SK-N-SH treated with all-trans-retinoic acid at 6 μM for 48 hours (cell line): Measurements from ENCODE around the gene GPRIN3.

Experiments
- ATAC-seq: fragments of 200-7000 bp; cut with Tn5 transposase; 3 replicates; pipeline ENCODE4 v1.9.1; 2020; ENCODE audit warnings: mild to moderate bottlenecking, moderate library complexity
- ARNTL ChIP-seq: fragments of 450-650 bp; formaldehyde crosslinking; IDR thresholded peaks from 2 replicates; pipeline ENCODE4 v1.5.0; 2020; ENCODE audit warnings: low read depth, mild to moderate bottlenecking, moderate library complexity, borderline replicate concordance
- BACH2 ChIP-seq: fragments of 250-450 bp; sonication (Bioruptor Pico); IDR thresholded peaks from 2 replicates; pipeline ENCODE4 v1.9.0; 2021; ENCODE audit warnings: mild to moderate bottlenecking, borderline replicate concordance
- ESRRG ChIP-seq: fragments of 250-450 bp; sonication (Bioruptor Pico); IDR thresholded peaks from 2 replicates; pipeline ENCODE4 v1.6.1; 2021; ENCODE audit warnings: mild to moderate bottlenecking
- GLIS3 ChIP-seq: fragments of 250-450 bp; sonication (Bioruptor Pico); IDR thresholded peaks from 2 replicates; pipeline ENCODE4 v1.5.0; 2020; ENCODE audit warnings: mild to moderate bottlenecking, moderate library complexity
- ISL1 ChIP-seq: fragments of 250-450 bp; sonication (Bioruptor Pico); IDR thresholded peaks from 2 replicates; pipeline ENCODE4 v2.1.2; 2022; ENCODE audit warnings: mild to moderate bottlenecking, moderate library complexity
- OSR1 ChIP-seq: fragments of 250-450 bp; sonication (Bioruptor Pico); IDR thresholded peaks from 2 replicates; pipeline ENCODE4 v1.8.0; 2022; ENCODE audit warnings: moderate library complexity, mild to moderate bottlenecking, inconsistent platforms
- POU6F1 ChIP-seq: fragments of 250-450 bp; sonication (Bioruptor Pico); IDR thresholded peaks from 2 replicates; pipeline ENCODE4 v1.8.0; 2021; ENCODE audit warnings: low read depth, mild to moderate bottlenecking, moderate library complexity, borderline replicate concordance
- PPARA ChIP-seq: fragments of 250-450 bp; sonication (Bioruptor Pico); IDR thresholded peaks from 2 replicates; pipeline ENCODE4 v1.5.0; 2020; ENCODE audit warnings: mild to moderate bottlenecking, borderline replicate concordance
- SNAI2 ChIP-seq: fragments of 250-450 bp; sonication (Bioruptor Pico); IDR thresholded peaks from 2 replicates; pipeline ENCODE4 v1.5.0; 2020; ENCODE audit warnings: mild to moderate bottlenecking, moderate library complexity
- TCF4 ChIP-seq: fragments of 250-450 bp; sonication (Bioruptor Pico); IDR thresholded peaks from 2 replicates; pipeline ENCODE4 v1.8.0; 2021; ENCODE audit warnings: mild to moderate bottlenecking, moderate library complexity, borderline replicate concordance
- TOX ChIP-seq: fragments of 250-450 bp; sonication (Bioruptor Pico); IDR thresholded peaks from 2 replicates; pipeline ENCODE4 v1.8.0; 2021; ENCODE audit warnings: mild to moderate bottlenecking, moderate library complexity, borderline replicate concordance
- ZC3H10 ChIP-seq: fragments of 250-450 bp; sonication (Bioruptor Pico); IDR thresholded peaks from 2 replicates; pipeline ENCODE4 v1.5.1; 2021; ENCODE audit warnings: mild to moderate bottlenecking, moderate library complexity
- ZFP3 ChIP-seq: fragments of 250-450 bp; sonication (Bioruptor Pico); IDR thresholded peaks from 2 replicates; pipeline ENCODE4 v1.5.0; 2020; ENCODE audit warnings: mild to moderate bottlenecking, moderate library complexity
- ZNF565 ChIP-seq: fragments of 450-650 bp; formaldehyde crosslinking; conservative IDR thresholded peaks from 2 replicates; pipeline ENCODE4 v1.5.0; 2020; ENCODE audit warnings: low read depth, mild to moderate bottlenecking, moderate library complexity
- ZNF70 ChIP-seq: fragments of 450-650 bp; formaldehyde crosslinking; IDR thresholded peaks from 2 replicates; pipeline ENCODE4 v1.5.0; 2020; ENCODE audit warnings: mild to moderate bottlenecking, moderate library complexity
- ZNF8 ChIP-seq: fragments of 450-650 bp; formaldehyde crosslinking; IDR thresholded peaks from 2 replicates; pipeline ENCODE4 v1.5.0; 2020; ENCODE audit warnings: mild to moderate bottlenecking, moderate library complexity
- TF ChIP-seq, protein P1 (sequence below): fragments of 250-450 bp; sonication (Bioruptor Pico); IDR thresholded peaks from 2 replicates; pipeline ENCODE4 v1.8.0; 2020; ENCODE audit warnings: mild to moderate bottlenecking, moderate library complexity, borderline replicate concordance
- TF ChIP-seq, protein P2 (sequence below): fragments of 250-450 bp; sonication (Bioruptor Pico); IDR thresholded peaks from 2 replicates; pipeline ENCODE4 v1.5.0; 2020; ENCODE audit warnings: mild to moderate bottlenecking, moderate library complexity
- TF ChIP-seq, protein P3 (sequence below): fragments of 250-450 bp; sonication (Bioruptor Pico); IDR thresholded peaks from 2 replicates; pipeline ENCODE4 v1.5.1; 2021; ENCODE audit warnings: mild to moderate bottlenecking, moderate library complexity
- TF ChIP-seq, protein P4 (sequence below): fragments of 250-450 bp; sonication (Bioruptor Pico); IDR thresholded peaks from 2 replicates; pipeline ENCODE4 v1.5.1; 2020; ENCODE audit warnings: low read depth, mild to moderate bottlenecking, moderate library complexity

The GPRIN3 gene

DNA sequence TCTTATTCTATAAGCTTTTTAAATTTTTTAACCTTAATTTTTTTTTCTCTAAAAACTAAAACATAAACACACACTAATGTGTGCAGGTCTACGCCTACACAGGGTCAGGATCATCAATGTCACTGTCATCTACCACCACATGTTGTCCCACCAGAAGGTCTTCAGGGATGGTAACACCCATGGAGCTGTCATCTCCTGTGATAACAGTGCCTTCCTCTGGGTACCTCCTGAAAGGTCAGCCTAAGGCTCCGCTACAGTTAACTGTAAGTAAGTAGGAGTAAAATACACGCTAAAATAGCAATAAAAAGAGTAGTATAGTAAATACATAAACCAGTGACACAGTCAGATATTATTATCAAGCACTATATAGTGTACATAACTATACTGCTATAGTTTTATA, 45.9 kb upstream of the GPRIN3 start (continued):
- TF ChIP-seq POU6F1 (CRISPR knock-in tag) (no peak), ZC3H10 (CRISPR knock-in tag) (no peak), TOX (CRISPR knock-in tag) (no peak), SNAI2 (CRISPR knock-in tag) (no peak), BACH2 (CRISPR knock-in tag) (no peak)
- TF ChIP-seq, protein P1, sequence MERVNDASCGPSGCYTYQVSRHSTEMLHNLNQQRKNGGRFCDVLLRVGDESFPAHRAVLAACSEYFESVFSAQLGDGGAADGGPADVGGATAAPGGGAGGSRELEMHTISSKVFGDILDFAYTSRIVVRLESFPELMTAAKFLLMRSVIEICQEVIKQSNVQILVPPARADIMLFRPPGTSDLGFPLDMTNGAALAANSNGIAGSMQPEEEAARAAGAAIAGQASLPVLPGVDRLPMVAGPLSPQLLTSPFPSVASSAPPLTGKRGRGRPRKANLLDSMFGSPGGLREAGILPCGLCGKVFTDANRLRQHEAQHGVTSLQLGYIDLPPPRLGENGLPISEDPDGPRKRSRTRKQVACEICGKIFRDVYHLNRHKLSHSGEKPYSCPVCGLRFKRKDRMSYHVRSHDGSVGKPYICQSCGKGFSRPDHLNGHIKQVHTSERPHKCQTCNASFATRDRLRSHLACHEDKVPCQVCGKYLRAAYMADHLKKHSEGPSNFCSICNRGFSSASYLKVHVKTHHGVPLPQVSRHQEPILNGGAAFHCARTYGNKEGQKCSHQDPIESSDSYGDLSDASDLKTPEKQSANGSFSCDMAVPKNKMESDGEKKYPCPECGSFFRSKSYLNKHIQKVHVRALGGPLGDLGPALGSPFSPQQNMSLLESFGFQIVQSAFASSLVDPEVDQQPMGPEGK (CRISPR knock-in tag), result no peak

- TF ChIP-seq OSR1 (CRISPR knock-in tag) (no peak), ESRRG (no peak), TCF4 (CRISPR knock-in tag) (no peak), ARNTL (CRISPR knock-in tag) (no peak)
- TF ChIP-seq, all 23 proteins: peak for 0
- no peak for ATAC-seq
Observed at GRCh38 chr4:89352541-89352940, 44.9 kb upstream of the GPRIN3 start.

DNA sequence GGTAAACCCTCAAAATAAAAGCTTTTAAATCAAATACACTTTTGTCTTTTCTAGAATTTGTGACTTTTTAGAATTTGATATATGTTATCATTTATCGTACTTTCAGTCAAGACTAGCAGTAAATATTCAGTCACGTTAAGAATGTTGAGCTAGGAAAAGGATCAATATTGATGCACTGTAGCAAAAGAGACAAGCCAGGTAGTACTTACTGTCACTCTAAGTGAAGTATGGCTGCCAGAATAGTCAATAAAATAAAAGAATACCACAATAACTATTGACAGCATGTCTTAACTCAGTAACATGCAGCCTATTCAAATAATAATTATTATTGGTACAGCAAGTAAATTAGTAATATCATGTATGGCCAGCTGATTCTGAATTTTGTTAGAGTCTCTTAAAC, 43.6 kb upstream of the GPRIN3 start:
- no peak for TF ChIP-seq ARNTL (CRISPR knock-in tag)
- TF ChIP-seq TCF4 (CRISPR knock-in tag), result no peak
- no peak for TF ChIP-seq ZC3H10 (CRISPR knock-in tag)
- no peak for TF ChIP-seq ZNF8
- no peak for TF ChIP-seq GLIS3 (CRISPR knock-in tag)
- TF ChIP-seq TOX (CRISPR knock-in tag), result no peak
- TF ChIP-seq PPARA (CRISPR knock-in tag), result no peak
- no peak for TF ChIP-seq ZFP3 (CRISPR knock-in tag)
- TF ChIP-seq ISL1 (CRISPR knock-in tag), result no peak
- TF ChIP-seq, protein P1 (CRISPR knock-in tag), result no peak
- no peak for TF ChIP-seq ZNF70 (CRISPR knock-in tag)
- no peak for TF ChIP-seq ZNF565 (CRISPR knock-in tag)
- TF ChIP-seq, protein P2, sequence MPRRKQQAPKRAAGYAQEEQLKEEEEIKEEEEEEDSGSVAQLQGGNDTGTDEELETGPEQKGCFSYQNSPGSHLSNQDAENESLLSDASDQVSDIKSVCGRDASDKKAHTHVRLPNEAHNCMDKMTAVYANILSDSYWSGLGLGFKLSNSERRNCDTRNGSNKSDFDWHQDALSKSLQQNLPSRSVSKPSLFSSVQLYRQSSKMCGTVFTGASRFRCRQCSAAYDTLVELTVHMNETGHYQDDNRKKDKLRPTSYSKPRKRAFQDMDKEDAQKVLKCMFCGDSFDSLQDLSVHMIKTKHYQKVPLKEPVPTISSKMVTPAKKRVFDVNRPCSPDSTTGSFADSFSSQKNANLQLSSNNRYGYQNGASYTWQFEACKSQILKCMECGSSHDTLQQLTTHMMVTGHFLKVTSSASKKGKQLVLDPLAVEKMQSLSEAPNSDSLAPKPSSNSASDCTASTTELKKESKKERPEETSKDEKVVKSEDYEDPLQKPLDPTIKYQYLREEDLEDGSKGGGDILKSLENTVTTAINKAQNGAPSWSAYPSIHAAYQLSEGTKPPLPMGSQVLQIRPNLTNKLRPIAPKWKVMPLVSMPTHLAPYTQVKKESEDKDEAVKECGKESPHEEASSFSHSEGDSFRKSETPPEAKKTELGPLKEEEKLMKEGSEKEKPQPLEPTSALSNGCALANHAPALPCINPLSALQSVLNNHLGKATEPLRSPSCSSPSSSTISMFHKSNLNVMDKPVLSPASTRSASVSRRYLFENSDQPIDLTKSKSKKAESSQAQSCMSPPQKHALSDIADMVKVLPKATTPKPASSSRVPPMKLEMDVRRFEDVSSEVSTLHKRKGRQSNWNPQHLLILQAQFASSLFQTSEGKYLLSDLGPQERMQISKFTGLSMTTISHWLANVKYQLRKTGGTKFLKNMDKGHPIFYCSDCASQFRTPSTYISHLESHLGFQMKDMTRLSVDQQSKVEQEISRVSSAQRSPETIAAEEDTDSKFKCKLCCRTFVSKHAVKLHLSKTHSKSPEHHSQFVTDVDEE (CRISPR knock-in tag), result no peak
- TF ChIP-seq, protein P3, sequence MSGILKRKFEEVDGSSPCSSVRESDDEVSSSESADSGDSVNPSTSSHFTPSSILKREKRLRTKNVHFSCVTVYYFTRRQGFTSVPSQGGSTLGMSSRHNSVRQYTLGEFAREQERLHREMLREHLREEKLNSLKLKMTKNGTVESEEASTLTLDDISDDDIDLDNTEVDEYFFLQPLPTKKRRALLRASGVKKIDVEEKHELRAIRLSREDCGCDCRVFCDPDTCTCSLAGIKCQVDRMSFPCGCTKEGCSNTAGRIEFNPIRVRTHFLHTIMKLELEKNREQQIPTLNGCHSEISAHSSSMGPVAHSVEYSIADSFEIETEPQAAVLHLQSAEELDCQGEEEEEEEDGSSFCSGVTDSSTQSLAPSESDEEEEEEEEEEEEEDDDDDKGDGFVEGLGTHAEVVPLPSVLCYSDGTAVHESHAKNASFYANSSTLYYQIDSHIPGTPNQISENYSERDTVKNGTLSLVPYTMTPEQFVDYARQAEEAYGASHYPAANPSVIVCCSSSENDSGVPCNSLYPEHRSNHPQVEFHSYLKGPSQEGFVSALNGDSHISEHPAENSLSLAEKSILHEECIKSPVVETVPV, result no peak
- TF ChIP-seq POU6F1 (CRISPR knock-in tag), result no peak
- TF ChIP-seq, protein P4, sequence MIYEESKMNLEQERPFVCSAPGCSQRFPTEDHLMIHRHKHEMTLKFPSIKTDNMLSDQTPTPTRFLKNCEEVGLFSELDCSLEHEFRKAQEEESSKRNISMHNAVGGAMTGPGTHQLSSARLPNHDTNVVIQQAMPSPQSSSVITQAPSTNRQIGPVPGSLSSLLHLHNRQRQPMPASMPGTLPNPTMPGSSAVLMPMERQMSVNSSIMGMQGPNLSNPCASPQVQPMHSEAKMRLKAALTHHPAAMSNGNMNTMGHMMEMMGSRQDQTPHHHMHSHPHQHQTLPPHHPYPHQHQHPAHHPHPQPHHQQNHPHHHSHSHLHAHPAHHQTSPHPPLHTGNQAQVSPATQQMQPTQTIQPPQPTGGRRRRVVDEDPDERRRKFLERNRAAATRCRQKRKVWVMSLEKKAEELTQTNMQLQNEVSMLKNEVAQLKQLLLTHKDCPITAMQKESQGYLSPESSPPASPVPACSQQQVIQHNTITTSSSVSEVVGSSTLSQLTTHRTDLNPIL (CRISPR knock-in tag), result no peak
- TF ChIP-seq ESRRG, result no peak
- no peak for ATAC-seq
